Measurements from ENCODE around the gene LRRC56.

Gene LRRC56

GRCh38 chr11:554428-555226, 17.3 kb downstream of the LRRC56 start:
- TF ChIP-seq SIN3A (IDR thresholded peaks at IDR 0.05; ENCODE audit: borderline replicate concordance, insufficient read depth, low read length) (0 out of 2 replicates have a peak, but pooled peaks have one; percentile 34), REST (IDR thresholded peaks at IDR 0.05; ENCODE audit: insufficient read depth in 1 of 2, low read depth in 2 of 2, low read length in 2 of 2) (no peak), FOXP2 (optimal IDR thresholded peaks at IDR 0.05; ENCODE audit: borderline replicate concordance, extremely low read depth, extremely low read length, insufficient read depth) (peak; percentile 88)

GRCh38 chr11:555227-555779, 18.0 kb downstream of the LRRC56 start:
- TF ChIP-seq SIN3A (IDR thresholded peaks at IDR 0.05; ENCODE audit: borderline replicate concordance, insufficient read depth, low read length) (no peak), FOXP2 (optimal IDR thresholded peaks at IDR 0.05; ENCODE audit: borderline replicate concordance, extremely low read depth, extremely low read length, insufficient read depth) (no peak), POLR2AphosphoS5 (IDR thresholded peaks at IDR 0.05; ENCODE audit: low read depth, low read length) (no peak), REST (IDR thresholded peaks at IDR 0.05; ENCODE audit: insufficient read depth in 1 of 2, low read depth in 2 of 2, low read length in 2 of 2) (no peak), TAF1 (IDR thresholded peaks at IDR 0.05; ENCODE audit: borderline replicate concordance, insufficient read depth, low read length) (no peak)

GRCh38 chr11:555780-556661, 18.7 kb downstream of the LRRC56 start:
- TF ChIP-seq TAF1 (IDR thresholded peaks at IDR 0.05; ENCODE audit: borderline replicate concordance, insufficient read depth, low read length): no peak
- no peak for TF ChIP-seq SIN3A (IDR thresholded peaks at IDR 0.05; ENCODE audit: borderline replicate concordance, insufficient read depth, low read length)
- no peak for TF ChIP-seq POLR2AphosphoS5 (IDR thresholded peaks at IDR 0.05; ENCODE audit: low read depth, low read length)
- no peak for TF ChIP-seq FOXP2 (optimal IDR thresholded peaks at IDR 0.05; ENCODE audit: borderline replicate concordance, extremely low read depth, extremely low read length, insufficient read depth)
- TF ChIP-seq REST (IDR thresholded peaks at IDR 0.05; ENCODE audit: insufficient read depth in 1 of 2, low read depth in 2 of 2, low read length in 2 of 2): no peak

- no peak for TF ChIP-seq FOXP2 (optimal IDR thresholded peaks at IDR 0.05; ENCODE audit: borderline replicate concordance, extremely low read depth, extremely low read length, insufficient read depth)
- no peak for TF ChIP-seq POLR2AphosphoS5 (IDR thresholded peaks at IDR 0.05; ENCODE audit: low read depth, low read length)
- no peak for TF ChIP-seq SIN3A (IDR thresholded peaks at IDR 0.05; ENCODE audit: borderline replicate concordance, insufficient read depth, low read length)
- TF ChIP-seq TAF1 (IDR thresholded peaks at IDR 0.05; ENCODE audit: borderline replicate concordance, insufficient read depth, low read length): no peak
- no peak for TF ChIP-seq REST (IDR thresholded peaks at IDR 0.05; ENCODE audit: insufficient read depth in 1 of 2, low read depth in 2 of 2, low read length in 2 of 2)
These were observed 19.4 kb downstream of the LRRC56 start for GRCh38 chr11:556662-557256.
